Right lung (tissue), 10 donors: ENCODE results near the gene FBXW5. TPM values are rescaled to one million over a fixed set of nuclear protein-coding genes. Genes with fewer than 3 reads are reported as not detected.

Experiments used
- DNase-seq, 2 donors: peaks; one replicate each; pipeline ENCODE4 v3.0.0-alpha.2; 2013
- long read RNA-seq, 8 donors: transcript quantifications; one replicate each; lab custom pipeline, GENCODE V29; 2026
- polyA plus RNA-seq, 5 donors: library from polyadenylated mRNA; unstranded; fragments of 120-200 nt; gene quantifications; one replicate each; pipeline versions ENCODE4 v1.2.1 to v1.2.3, GENCODE V29; 2013; ENCODE audit warnings: inconsistent platforms in 1 of 5, low replicate concordance in 1 of 5; ENCODE audit not compliant: insufficient read length in 5 of 5, insufficient read depth in 1 of 5

Gene FBXW5, protein sequence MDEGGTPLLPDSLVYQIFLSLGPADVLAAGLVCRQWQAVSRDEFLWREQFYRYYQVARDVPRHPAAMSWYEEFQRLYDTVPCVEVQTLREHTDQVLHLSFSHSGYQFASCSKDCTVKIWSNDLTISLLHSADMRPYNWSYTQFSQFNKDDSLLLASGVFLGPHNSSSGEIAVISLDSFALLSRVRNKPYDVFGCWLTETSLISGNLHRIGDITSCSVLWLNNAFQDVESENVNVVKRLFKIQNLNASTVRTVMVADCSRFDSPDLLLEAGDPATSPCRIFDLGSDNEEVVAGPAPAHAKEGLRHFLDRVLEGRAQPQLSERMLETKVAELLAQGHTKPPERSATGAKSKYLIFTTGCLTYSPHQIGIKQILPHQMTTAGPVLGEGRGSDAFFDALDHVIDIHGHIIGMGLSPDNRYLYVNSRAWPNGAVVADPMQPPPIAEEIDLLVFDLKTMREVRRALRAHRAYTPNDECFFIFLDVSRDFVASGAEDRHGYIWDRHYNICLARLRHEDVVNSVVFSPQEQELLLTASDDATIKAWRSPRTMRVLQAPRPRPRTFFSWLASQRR
- 10 to 100 TPM; 28.1 to 74.7 (median 42.7) TPM for polyA plus RNA-seq
- long read RNA-seq, donor 1, transcript FBXW5-201 (9 exons, 2,274 nt): major isoform, 15 of 23 reads
- long read RNA-seq, donor 1, partial matches to known transcripts: 7 of 23 reads
- long read RNA-seq, donor 1, other reads (novel, unspliced or antisense): 0 of 23 reads
- long read RNA-seq, donor 2, transcript FBXW5-201 (9 exons, 2,274 nt): major isoform, 5 of 5 reads
- long read RNA-seq, donor 2, partial matches to known transcripts: 0 of 5 reads
- long read RNA-seq, donor 2, other reads (novel, unspliced or antisense): 0 of 5 reads
- long read RNA-seq, donor 3, transcript FBXW5-201 (9 exons, 2,274 nt): major isoform, 6 of 9 reads
- long read RNA-seq, donor 3, partial matches to known transcripts: 0 of 9 reads
- long read RNA-seq, donor 3, other reads (novel, unspliced or antisense): 0 of 9 reads
- long read RNA-seq, donor 4, transcript FBXW5-201 (9 exons, 2,274 nt): major isoform, 5 of 9 reads
- long read RNA-seq, donor 4, partial matches to known transcripts: 0 of 9 reads
- long read RNA-seq, donor 4, other reads (novel, unspliced or antisense): 0 of 9 reads
- long read RNA-seq, donor 5, transcript FBXW5-201 (9 exons, 2,274 nt): major isoform, 8 of 9 reads
- long read RNA-seq, donor 5, partial matches to known transcripts: 0 of 9 reads
- long read RNA-seq, donor 5, other reads (novel, unspliced or antisense): 0 of 9 reads
- long read RNA-seq, donor 6, transcript FBXW5-201 (9 exons, 2,274 nt): major isoform, 10 of 33 reads
- long read RNA-seq, donor 6, partial matches to known transcripts: 23 of 33 reads
- long read RNA-seq, donor 6, other reads (novel, unspliced or antisense): 0 of 33 reads
- long read RNA-seq, donor 7, transcript FBXW5-201 (9 exons, 2,274 nt): major isoform, 16 of 26 reads
- long read RNA-seq, donor 7, partial matches to known transcripts: 10 of 26 reads
- long read RNA-seq, donor 7, other reads (novel, unspliced or antisense): 0 of 26 reads
- long read RNA-seq, donor 8: 0 reads

DNA sequence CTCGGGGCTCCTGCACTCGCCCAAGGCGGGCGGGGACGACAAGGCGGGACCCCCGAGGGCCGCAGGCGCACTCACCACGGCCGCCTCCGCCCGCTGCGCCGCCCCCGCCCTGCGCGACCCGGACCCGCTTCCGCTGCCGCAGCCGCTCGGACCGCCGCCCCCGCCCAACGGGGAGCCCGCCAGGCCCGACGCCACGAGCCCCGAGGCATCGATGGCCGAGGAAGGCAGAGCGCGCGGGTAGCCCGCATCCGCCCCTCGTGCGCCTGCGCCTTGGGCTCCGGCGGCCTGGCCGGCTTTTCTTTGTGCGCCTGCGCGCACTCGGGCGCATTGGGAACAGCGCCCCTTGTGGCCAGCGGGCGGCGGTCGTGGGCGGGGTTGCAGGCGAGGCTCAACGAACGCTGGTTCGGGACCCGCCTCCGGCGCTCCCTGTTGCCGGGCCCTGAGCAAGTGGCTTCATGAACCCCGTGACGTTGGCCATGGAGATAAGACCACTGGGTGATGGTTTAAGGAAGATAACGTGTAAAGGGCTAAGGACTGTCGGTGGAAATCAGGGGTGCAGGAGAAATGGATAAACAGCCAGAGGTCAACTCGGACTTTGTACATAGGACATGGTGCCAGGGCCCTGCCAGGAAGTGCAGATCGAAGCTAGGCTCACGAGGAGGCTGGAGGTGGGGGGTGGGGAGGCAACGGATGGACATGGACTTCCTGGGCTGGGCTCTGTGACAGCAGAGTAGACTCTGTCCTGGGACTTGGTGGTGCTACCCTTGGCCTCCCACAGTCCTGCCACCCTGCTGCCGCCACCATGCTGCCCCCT is at the start of gene FBXW5, which contains the start of gene C8G:
Gene FBXW5 (minus strand): TSS at position 220 of the 814 bp plus-strand sequence. CDS start 655 bp downstream, outside the sequence.
Gene C8G (plus strand): TSS at position 725 of the 814 bp plus-strand sequence. CDS start 78 bp downstream, at position 803.
- DNase-seq: peak; percentile 96

DNA sequence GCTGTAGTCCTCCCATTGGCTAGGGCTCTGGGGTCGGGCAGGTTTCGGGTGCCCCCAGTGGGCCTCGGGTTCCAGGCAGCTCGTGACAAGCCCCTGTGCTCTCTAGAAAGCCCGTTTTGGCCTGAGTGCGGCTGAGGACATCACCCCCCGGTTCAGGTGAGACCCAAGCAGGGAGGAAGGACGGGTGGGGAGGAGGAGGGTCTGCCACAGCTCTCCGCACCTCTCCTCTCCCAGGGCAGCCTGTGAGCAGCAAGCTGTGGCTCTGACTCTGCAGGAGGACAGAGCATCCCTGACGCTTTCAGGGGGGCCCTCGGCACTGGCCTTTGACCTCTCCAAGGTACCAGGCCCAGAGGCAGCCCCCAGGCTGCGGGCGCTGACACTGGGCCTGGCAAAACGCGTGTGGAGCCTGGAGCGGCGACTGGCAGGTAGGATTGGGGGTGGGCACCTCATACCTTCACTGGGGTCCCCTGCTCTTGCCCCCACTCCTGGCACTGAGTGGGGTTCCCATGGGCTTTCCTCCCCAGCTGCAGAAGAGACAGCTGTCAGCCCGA is 48.4 kb upstream of the FBXW5 start:
- DNase-seq: no peak

DNA sequence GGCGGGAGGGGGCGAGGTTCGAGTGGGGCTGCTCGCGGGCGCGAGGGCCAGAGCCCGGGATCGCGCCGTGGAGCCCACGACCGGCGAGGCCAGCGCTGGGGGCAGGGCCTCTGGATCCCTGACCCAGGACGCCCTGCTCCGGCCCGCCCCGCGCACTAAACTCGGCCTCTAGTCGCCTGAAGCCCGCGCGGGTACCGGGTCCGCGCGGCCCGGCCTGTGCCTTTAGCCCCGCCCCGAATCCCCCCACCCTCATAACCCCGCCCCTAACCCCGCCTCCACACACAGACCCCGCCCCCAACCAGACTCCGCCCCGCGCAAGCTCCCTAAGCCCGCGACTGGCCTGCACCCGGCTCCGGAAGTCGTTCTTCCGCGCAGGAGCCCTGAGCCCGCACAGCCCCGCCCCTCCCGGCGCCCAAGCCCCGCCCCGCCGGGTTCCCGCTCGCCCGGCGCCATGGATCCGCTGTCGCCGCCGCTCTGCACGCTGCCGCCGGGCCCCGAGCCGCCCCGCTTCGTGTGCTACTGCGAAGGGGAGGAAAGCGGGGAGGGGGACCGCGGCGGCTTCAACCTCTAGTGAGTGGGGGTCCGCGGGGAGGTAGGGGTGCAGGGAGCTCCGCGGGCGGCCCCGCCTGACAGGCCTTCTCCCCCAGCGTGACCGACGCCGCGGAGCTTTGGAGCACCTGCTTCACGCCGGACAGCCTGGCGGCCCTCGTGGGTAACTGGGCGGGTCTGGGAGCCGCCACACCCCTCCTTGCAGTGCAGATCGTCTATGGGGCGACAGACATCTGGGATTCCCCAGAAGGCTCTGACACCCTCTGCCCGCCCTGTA is 47.7 kb upstream of the FBXW5 start, which contains the start of gene PAXX:
Gene PAXX (plus strand): TSS at position 430 of the 826 bp plus-strand sequence. CDS start 22 bp downstream, at position 452.
- DNase-seq: peak; percentile 79 to 82

DNA sequence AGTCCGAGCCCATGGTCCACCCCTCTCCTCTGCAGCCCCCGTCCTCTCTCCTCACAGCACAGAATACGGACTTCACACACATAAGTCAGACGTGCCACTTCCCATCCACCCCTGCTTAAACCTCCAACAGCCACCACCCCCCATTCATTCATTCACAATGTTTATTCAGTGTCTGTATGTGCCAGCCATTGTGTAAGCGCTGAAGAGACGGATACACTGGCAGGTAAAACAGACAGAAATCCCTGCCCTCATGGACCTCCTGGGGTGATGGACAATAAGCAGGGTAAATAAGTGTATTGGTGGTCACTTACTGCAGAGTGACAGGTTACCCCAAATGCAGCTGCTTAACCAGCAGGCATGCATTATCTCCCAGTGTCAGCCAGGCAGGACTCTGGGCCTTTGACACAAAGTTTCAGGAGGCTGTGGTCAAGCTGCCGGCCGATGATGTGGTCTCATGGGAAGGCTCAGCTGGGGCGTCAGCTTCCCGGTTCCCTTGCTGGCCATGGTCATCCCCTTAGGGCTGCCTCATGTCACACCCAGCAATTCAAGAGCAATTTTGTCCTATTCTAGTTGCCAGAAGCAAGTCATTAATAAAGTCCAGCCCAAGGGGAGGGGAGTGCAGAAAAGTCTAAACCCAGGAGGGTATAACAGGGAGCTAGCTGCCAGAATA is 45.8 kb upstream of the FBXW5 start:
- DNase-seq: no peak

DNA sequence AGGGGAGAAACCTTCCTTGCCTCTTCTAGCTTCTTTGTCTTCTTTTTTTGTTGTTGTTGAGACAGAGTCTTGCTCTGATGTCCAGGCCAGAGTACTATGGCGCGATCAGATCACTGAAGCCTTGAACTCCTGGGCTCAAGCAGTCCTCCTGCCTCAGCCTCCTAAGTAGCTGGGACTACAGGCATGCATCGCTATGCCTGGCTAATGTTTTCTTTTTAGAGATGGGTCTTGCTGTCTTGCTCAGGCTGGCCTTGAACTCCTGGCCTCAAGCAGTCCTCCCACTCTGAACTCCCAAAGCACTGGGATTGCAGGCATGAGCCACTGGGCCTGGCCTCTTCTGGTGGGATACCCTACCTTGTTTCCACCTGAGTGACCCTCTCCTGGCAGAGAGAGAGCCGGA is 44.3 kb upstream of the FBXW5 start:
- DNase-seq: no peak

DNA sequence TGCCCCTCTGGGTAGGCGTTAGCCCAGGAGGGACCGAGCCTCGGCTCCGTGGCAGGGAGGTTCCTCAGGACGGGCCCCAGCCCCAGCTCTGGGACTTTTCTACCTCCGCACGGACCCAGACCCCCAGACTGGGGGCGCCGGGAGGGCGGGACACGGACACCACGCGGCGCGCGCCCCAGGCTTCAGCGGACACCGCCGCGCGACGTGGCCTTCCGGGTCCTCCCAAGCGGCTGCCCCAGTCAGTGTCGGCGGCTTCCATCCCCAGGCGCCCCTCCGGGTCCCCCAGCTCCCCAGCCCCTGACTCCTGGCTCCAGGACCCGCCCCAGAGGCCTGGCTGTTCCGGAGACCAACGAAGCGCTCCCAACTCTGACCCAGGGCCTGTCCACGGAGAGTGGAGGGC is 41.3 kb upstream of the FBXW5 start:
- DNase-seq: no peak

DNA sequence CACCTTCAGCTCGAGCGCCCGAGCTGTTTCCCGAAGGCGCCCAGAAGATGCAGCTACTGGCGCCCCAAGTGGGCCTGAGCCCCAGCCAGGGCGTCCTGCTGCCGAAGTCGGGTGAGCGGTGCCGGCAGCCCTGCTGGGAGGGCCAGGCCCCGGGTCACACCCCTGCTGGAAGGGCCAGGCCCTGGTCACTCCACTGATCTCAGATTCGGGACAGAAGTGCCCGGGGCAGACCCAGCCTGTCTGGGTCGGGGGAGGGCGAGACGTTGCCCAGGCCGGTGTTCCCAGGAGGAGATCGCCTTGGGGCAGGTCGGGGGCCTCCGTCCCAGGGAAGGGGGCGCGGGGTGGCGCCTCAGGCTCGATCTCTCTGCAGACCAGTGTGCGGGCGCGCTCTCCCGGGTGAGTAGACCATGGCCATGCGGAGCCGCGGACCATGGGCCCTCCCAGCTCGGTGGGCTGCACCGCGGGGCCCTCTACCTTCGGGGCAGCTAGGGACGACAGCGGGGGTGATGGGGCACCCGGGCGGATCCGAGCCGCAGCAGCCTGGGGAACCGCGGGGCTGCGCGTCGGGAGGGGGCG is 40.6 kb upstream of the FBXW5 start:
- DNase-seq: no peak

DNA sequence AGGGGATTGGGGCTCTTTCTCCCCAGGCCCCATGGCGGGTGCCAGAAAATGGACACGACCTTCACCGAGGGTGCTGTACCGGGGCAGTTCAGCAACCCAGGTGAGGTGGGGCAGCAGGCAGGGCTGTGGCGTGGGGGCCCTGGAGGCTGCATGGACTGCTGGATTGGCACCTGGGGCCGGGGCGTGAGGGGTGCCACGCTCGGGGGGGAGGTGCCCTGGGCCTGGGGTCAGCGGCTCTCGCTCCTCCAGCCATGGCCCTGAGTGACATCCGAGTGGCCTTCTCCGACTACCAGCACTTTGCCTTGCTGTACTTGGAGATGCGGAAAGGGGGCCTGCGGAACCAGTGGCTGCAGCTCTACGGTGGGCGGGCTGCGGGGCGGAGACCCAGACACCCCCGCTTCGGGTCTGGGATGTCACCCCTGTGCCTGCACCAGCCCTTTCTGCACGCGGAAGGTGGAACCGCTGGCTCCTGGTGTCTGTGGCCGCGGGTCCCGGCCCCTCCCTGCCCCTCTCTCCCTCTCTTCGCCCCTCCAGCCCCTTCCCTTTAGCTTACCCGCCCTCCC is 40.0 kb upstream of the FBXW5 start:
- no peak for DNase-seq

DNA sequence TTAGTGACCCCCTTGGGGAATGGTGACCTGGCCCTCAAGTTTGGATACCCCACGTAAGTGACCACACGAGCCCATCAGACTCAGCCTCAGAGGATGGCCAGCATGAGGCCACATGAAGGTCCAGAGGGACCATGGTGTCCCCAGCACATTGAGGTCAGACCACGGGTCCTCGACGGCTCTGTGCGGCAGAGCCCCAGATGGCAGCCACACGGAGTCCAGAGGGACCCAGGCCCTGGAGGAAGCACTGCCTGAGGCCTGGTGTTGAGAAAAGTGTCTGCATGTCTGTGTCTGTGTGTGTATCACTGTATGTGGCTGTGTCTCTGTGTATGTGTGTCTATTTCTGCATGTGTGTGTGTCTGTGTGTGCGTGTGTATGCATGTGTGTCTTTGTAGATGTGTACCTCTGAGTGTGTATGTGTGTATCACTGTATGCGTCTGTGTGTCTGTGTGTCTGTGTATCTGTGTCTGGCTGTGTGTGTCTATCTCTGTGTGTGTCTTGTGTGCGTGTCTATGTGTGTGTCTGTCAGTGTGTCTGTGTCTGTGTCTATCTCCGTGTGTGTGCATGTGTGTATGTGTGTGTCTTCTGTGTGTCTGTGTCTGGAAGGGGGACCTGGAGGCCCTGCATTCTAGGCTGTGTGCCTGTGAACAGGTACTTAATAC is 39.2 kb upstream of the FBXW5 start:
- no peak for DNase-seq

DNA sequence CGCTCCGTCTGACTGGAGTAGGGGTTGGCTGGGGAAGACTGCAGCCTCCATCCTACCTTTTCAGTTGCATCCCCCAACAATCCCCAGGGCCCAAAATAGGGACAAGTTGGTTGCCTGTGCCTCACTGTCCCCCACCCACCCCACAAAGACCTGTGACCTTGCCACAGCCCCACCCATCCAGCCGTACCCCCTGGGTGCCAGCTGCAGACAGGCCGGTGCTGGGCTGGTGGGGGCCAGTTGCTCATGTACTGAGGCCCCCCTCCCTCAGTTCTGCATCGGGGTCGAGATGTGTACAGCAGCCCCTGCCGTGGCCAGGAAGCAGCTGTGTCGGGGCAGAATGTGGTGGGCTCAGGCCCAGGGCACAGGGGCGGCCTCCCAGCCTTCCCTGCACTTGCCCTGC is 38.6 kb upstream of the FBXW5 start:
- DNase-seq: no peak

DNA sequence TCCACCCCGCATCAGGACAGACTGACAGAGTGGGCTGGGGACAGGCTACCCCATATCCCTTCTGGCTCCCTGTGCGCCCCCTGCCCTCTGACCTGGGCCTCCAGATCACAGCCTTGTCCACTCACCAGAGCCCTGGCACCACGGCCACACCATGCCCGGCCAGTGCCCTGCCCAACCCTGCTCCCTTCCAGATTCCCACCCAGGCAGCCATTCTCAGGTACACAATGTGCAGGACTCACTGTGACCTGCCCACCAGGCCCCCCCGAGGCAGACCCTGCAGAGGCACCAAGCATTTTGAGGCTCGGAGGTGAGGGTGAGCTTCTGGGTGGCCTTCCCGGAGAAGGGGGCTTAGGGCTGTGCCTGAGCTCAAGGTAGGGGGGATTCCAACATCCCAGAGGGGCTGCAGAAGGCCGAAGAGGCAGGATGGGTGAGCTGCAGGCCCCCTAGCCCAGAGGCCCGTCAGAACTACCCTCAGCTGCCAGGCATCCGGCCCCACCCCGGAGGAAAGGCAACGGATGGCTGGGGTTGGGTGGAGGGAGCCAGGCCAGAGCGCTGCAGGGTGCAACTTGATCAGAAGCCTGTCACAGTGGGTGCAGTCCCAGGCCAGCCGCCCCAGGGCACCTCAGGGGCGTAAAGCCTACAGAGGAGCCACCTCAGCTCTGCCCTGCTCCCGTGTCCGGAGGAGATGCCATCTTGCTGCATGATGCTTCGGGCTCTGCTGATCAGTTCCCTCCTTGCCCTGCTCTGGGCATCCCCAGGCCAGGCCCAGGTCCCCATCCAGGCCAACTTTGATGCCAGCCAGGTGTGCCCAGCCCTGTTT is 37.9 kb upstream of the FBXW5 start, which contains the start of gene LCNL1:
Gene LCNL1 (plus strand): TSS at position 762 of the 820 bp plus-strand sequence. CDS start 594 bp downstream, outside the sequence.
- DNase-seq: no peak

DNA sequence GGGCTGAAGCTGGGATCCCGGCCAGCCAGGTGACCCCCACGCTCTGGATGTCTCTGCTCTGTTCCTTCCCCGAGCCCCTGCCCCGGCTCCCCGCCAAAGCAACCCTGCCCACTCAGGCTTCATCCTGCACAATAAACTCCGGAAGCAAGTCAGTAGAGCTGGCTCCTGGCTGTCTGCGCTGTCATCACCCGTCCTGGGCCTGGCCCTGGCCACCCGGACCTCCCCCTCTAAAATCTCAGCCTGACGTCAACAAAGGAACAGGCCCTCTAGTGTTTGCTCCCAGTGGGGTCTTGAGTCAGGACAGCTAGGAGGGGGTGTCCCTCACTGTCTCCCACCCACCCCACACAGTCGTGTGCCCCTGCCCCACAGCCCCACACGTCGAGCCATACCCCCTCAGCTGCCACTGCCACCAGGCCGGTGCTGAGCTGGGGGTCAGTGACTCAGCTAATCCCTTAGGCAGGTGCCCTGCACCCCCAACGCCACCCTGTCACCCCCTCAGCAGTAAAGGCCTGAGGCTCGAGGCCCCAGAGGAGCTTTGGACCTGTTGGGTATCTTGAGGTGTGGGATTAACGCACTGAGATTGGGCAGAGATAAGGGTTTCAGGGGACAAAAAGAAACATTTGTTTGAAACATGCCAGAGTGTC is 37.2 kb upstream of the FBXW5 start:
- DNase-seq: peak in 1 of 2 donors; percentile 29

DNA sequence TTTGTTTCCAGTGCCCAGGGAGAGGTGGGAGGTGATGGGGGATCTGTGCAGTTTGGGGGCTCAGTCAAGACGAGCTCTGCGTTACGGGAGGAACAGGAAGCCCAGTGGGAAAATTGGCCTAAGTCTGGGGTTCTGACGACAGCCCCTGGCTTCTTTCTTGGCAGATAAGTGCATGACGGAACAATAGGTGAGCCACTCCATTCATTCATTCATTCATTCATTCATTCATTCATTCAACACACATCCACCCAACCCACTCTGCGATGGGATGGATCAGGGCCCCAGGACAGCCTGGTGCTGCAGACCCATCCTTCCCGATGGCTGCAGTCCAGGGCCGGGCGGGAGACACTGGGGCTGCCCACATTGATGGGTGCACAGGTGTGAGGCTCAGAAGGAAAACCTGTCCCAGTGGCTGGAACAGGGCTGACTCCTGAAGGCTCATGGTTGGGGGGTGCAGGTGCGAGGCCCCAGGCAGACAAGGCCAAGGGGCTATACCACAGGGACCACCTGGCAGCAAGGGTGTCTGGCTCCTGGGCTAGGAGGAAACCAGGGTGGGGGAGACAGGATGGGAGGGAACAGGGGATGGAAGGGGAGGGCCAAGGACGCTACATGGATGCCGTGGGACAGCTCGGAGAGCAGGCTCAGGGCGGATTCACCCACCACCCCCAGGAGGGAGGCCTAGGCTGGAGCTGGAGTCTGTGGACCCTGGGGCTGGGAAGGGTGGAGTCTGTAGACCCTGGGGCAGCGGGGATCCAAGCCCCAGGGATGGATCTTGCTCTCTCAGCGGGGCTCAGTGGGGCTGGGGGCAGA is 36.3 kb upstream of the FBXW5 start:
- no peak for DNase-seq
